Stomach (tissue), 9 donors: ENCODE data around the gene POLE2. TPM values are rescaled to one million over a fixed set of nuclear protein-coding genes. Genes with fewer than 3 reads are reported as not detected.

Experiments used
- DNase-seq, 2 donors: peaks; one replicate each; pipeline versions ENCODE4 v3.0.0 to v3.0.0-alpha.2; 2013 to 2019
- H3K27ac ChIP-seq, 5 donors: fragments of 200-600 bp in 4 of 5; sonication (generic) in 4 of 5; one replicate each; pipeline ENCODE4 v1.5.1; 2013 to 2019; ENCODE audit warnings: mild to moderate bottlenecking in 1 of 5, moderate library complexity in 1 of 5
- H3K27me3 ChIP-seq, 3 donors: fragments of 200-600 bp; sonication (generic); one replicate each; pipeline ENCODE4 v1.5.1; 2017 to 2019; ENCODE audit warnings: mixed run types in 1 of 3
- H3K36me3 ChIP-seq, 4 donors: fragments of 200-600 bp; sonication (generic); 1 replicate in 3 of 4; 2 replicates in 1 of 4; pipeline ENCODE4 v1.5.1; 2016 to 2019
- H3K4me1 ChIP-seq, 4 donors: fragments of 200-600 bp; sonication (generic); one replicate each; pipeline ENCODE4 v1.5.1; 2016 to 2019
- H3K4me3 ChIP-seq, 4 donors: fragments of 200-600 bp; sonication (generic) in 3 of 4; one replicate each; pipeline ENCODE4 v1.5.1; 2016 to 2019; ENCODE audit warnings: mild to moderate bottlenecking in 1 of 4
- H3K9me3 ChIP-seq, 4 donors: fragments of 200-600 bp; sonication (generic); one replicate each; pipeline ENCODE4 v1.5.1; 2016 to 2019
- EP300 ChIP-seq: sonication (generic); formaldehyde crosslinking; IDR thresholded peaks from one replicate; pipeline ENCODE4 v1.6.1; 2017; ENCODE audit warnings: antibody characterized with exemption
- POLR2A ChIP-seq, 4 donors: fragments of 450-650 bp; IDR thresholded peaks; one replicate each; pipeline ENCODE4 v1.6.1; 2016; ENCODE audit warnings: antibody characterized with exemption in 4 of 4, control low read depth in 2 of 4, mild to moderate bottlenecking in 1 of 4, moderate library complexity in 1 of 4
- POLR2AphosphoS5 ChIP-seq, 3 donors: sonication (generic); formaldehyde crosslinking; IDR thresholded peaks; one replicate each; pipeline ENCODE4 v1.6.1; 2016; ENCODE audit warnings: antibody characterized with exemption in 3 of 3
- WGBS, 5 donors: extraction: QIAGEN DNeasy Blood & Tissue Kit in 3 of 5; methylation state at CpG; one replicate each; pipeline versions ENCODE4 v1.1.5 to v1.1.7; 2013 to 2018; 5-methylcytosine and 5-hydroxymethylcytosine counted together
- intact Hi-C: fragments of 100-400 bp; cut with DNase I; formaldehyde crosslinking; loops from one replicate; pipeline ENCODE4 v1.15.1; 2023; ENCODE audit warnings: low total_unique reads
- polyA plus RNA-seq, 3 donors: library from polyadenylated mRNA; stranded (reverse); fragments of 200-250 nt; gene quantifications; one replicate each; pipeline ENCODE4 v1.2.3, GENCODE V29; 2013
- total RNA-seq, 5 donors: library from RNA; depleted of rRNA; stranded (reverse); fragments of >200 nt; gene quantifications; one replicate each; pipeline versions ENCODE4 v1.1.0 to v1.2.3, GENCODE V29; 2014 to 2016
- TF ChIP-seq, protein P1 (sequence below), 7 experiments: fragments of 450-650 bp in 4 of 7; fragments of 200-600 bp in 3 of 7; sonication (generic) in 3 of 7; IDR thresholded peaks; one replicate each; pipeline ENCODE4 v1.5.1; 2016 to 2019; ENCODE audit warnings: antibody characterized with exemption in 7 of 7, control low read depth in 2 of 7, mild to moderate bottlenecking in 1 of 7
- donor health status: healthy with polysubstance abuse.
- donor health status: Bipolar disorder and iron deficiency.
- donor health status: healthy.

POLE2 gene
- total and polyA plus RNA-seq, 8 donors: 1.8 to 17.1 (median 5.2) TPM; not detected in 1

DNA sequence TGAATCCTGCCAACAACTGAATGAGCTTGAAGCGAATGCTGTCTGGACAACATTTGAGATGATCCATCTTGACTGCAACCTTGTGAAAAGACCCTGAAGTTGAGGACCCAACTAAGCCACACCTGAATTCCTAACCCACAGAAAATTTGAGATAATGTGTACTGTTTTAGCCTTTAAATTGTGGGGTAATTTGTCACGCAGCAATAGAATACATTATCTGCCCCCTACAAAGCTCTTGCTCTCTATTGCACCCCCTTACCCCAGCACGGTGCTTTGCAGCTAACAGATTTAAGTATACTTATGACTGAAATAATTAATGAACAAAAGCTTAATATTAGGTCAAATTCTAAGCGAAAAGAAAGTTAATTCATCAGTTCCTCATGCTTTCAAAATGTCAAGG is 1.6 kb downstream of the POLE2 start:
- WGBS, 5 donors: 85 to 97% (median 94%) methylated on average over 4 of the region's 4 CpGs
- no peaks in the 10 kb centered on the region for H3K27me3 ChIP-seq
- TF ChIP-seq POLR2AphosphoS5 (IDR thresholded peaks at IDR 0.05): no peak
- no peak for TF ChIP-seq POLR2A (IDR thresholded peaks at IDR 0.05)
- TF ChIP-seq EP300: no peak
- TF ChIP-seq, protein P1, sequence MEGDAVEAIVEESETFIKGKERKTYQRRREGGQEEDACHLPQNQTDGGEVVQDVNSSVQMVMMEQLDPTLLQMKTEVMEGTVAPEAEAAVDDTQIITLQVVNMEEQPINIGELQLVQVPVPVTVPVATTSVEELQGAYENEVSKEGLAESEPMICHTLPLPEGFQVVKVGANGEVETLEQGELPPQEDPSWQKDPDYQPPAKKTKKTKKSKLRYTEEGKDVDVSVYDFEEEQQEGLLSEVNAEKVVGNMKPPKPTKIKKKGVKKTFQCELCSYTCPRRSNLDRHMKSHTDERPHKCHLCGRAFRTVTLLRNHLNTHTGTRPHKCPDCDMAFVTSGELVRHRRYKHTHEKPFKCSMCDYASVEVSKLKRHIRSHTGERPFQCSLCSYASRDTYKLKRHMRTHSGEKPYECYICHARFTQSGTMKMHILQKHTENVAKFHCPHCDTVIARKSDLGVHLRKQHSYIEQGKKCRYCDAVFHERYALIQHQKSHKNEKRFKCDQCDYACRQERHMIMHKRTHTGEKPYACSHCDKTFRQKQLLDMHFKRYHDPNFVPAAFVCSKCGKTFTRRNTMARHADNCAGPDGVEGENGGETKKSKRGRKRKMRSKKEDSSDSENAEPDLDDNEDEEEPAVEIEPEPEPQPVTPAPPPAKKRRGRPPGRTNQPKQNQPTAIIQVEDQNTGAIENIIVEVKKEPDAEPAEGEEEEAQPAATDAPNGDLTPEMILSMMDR (IDR thresholded peaks at IDR 0.05): no peak
- no peak overlapping the region for H3K4me3 ChIP-seq
- peaks cover 0 to 10% (median under 1%) of the 10 kb centered on the region in 4 donors for H3K36me3 ChIP-seq
- H3K27ac ChIP-seq: no peak overlapping the region
- DNase-seq: no peak
- intact Hi-C loops: no loop called here
- no peaks in the 10 kb centered on the region for H3K9me3 ChIP-seq
- H3K4me1 ChIP-seq: peaks cover 9 to 19% (median 15%) of the 10 kb centered on the region in 4 donors

DNA sequence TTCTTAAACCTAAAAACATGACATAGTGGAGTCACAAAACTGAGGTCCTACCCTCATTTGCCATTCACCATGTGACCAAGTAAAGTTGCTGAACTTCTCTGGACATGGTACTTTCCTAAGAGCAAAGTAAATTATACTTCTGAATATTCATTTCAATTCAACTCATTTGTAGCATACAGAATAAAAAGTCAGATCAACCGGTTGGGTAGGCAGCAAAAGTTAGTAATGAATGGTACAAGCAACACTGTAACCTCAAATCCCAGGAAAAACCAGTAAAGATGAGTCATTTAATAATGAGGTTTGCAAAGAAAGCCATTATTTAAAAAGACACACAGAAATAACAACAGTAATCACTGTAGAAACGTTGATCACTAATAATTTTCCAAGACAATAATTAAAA is 8.7 kb downstream of the POLE2 start:
- WGBS, 5 donors: 64 to 79% (median 72%) methylated on average over 2 of the region's 2 CpGs
- Histone ChIP-seq H3K4me1 (no peaks in the 10 kb centered on the region), H3K27ac (no peak overlapping the region), H3K4me3 (no peak overlapping the region), H3K27me3 (no peaks in the 10 kb centered on the region), H3K36me3 (peaks cover 0 to 15% (median 5%) of the 10 kb centered on the region in 4 donors), H3K9me3 (no peaks in the 10 kb centered on the region)
- TF ChIP-seq EP300 (no peak), POLR2A (IDR thresholded peaks at IDR 0.05) (no peak), POLR2AphosphoS5 (IDR thresholded peaks at IDR 0.05) (no peak)
- TF ChIP-seq, protein P1 (IDR thresholded peaks at IDR 0.05): no peak
- intact Hi-C loops: no loop called here
- no peak for DNase-seq

DNA sequence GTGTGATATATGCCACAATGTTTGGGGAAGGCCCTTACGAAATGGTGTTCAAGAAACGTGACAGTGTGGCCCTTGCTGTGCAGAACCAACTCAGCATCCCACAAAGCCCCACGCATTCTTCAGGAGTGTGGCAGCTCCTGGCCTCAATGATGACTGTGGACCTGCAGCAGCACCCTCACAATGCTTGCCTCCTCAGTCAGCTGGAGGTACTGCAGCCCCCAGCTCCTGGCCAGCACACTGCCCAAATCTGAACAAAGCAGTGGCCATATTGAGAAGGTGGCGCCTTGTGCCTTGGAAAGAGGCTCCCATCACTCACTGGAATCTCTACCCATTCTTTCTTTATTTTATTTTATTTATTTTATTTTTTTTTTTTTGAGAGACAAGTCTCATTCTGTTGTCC is 10.4 kb downstream of the POLE2 start:
- WGBS, 5 donors: 95 to 99% (median 97%) methylated on average over 4 of the region's 4 CpGs
- H3K27ac ChIP-seq: no peak overlapping the region

DNA sequence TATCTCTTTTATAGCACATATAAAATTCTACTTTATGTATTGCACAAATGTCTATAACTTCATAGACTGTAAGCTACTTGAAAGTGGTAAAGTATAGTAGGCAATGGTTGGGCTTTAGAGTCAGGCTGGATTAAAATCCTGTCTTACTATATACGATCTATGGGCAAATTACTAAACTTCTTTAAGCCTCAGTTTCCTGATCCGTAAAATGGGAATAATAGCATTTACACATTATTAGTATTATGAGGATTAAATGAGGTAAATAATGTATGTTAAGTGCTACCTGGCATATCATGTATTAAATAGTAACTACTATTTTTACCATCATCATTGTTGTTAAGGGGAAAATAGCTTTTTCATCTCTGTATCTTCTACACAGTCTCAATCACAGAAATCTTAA is 14.4 kb downstream of the POLE2 start:
- H3K4me1 ChIP-seq: no peaks in the 10 kb centered on the region
- TF ChIP-seq, protein P1 (IDR thresholded peaks at IDR 0.05): no peak
- no peak for TF ChIP-seq EP300
- TF ChIP-seq POLR2A (IDR thresholded peaks at IDR 0.05): no peak
- TF ChIP-seq POLR2AphosphoS5 (IDR thresholded peaks at IDR 0.05): no peak
- no peak for DNase-seq
- peaks cover 0 to 5% (median 2%) of the 10 kb centered on the region in 4 donors for H3K36me3 ChIP-seq
- no peaks in the 10 kb centered on the region for H3K9me3 ChIP-seq
- no peaks in the 10 kb centered on the region for H3K27me3 ChIP-seq
- WGBS, 5 donors: 94 to 96% (median 96%) methylated on average over 2 of the region's 2 CpGs
- intact Hi-C loops: no loop called here
- no peak overlapping the region for H3K27ac ChIP-seq
- no peak overlapping the region for H3K4me3 ChIP-seq

More for the DNA sequence above, 10.4 kb downstream of the POLE2 start:
- Histone ChIP-seq H3K4me3 (no peak overlapping the region), H3K9me3 (no peaks in the 10 kb centered on the region), H3K4me1 (no peaks in the 10 kb centered on the region), H3K36me3 (peaks cover 0 to 15% (median 5%) of the 10 kb centered on the region in 4 donors), H3K27me3 (no peaks in the 10 kb centered on the region)
- no peak for TF ChIP-seq POLR2A (IDR thresholded peaks at IDR 0.05)
- TF ChIP-seq, protein P1 (IDR thresholded peaks at IDR 0.05): no peak
- intact Hi-C loops: no loop called here
- no peak for DNase-seq
